OCI-LY3 (cell line): ENCODE measurements around the gene MTCL1.

Experiments
- EZH2phosphoT487 ChIP-seq: fragments of 200-600 bp; shearing (Covaris generic); IDR thresholded peaks from 2 replicates; pipeline ENCODE4 v1.6.1; 2018; ENCODE audit warnings: antibody characterized with exemption, mixed run types, low read depth
- TF ChIP-seq, protein P1 (sequence below): fragments of 200-600, 300-600 bp; sonication (generic); IDR thresholded peaks from 2 replicates; pipeline ENCODE4 v1.5.1; 2014; ENCODE audit warnings: antibody characterized with exemption, low read length, low read depth

DNA sequence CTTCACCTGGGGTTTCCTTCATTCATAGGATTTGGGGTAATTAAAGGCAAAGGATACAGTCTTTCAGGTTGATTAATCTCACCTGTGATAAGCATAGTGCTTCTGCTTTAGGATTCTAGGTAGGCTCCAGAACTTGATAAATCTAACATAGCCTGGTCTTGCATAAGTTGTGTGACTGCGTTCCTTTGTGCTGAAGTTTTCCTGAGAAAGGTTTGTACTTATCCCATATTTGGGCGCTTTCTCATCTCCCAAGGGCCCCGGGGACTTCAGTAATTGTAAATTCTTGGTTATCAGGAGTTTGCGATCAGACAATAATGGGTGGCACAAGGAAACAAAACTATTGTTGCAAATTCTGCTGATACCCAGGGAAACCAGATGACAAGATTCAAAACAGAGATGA, 53.1 kb downstream of the MTCL1 start:
- TF ChIP-seq, protein P1, sequence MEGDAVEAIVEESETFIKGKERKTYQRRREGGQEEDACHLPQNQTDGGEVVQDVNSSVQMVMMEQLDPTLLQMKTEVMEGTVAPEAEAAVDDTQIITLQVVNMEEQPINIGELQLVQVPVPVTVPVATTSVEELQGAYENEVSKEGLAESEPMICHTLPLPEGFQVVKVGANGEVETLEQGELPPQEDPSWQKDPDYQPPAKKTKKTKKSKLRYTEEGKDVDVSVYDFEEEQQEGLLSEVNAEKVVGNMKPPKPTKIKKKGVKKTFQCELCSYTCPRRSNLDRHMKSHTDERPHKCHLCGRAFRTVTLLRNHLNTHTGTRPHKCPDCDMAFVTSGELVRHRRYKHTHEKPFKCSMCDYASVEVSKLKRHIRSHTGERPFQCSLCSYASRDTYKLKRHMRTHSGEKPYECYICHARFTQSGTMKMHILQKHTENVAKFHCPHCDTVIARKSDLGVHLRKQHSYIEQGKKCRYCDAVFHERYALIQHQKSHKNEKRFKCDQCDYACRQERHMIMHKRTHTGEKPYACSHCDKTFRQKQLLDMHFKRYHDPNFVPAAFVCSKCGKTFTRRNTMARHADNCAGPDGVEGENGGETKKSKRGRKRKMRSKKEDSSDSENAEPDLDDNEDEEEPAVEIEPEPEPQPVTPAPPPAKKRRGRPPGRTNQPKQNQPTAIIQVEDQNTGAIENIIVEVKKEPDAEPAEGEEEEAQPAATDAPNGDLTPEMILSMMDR, result no peak
- no peak for TF ChIP-seq EZH2phosphoT487
